ENCODE data around the gene TATDN3. TPM values are rescaled to one million over a fixed set of nuclear protein-coding genes. Genes with fewer than 3 reads are reported as not detected.

TATDN3 gene
- total RNA-seq, 1 experiment from 2014 or later = 13.8 TPM

DNA sequence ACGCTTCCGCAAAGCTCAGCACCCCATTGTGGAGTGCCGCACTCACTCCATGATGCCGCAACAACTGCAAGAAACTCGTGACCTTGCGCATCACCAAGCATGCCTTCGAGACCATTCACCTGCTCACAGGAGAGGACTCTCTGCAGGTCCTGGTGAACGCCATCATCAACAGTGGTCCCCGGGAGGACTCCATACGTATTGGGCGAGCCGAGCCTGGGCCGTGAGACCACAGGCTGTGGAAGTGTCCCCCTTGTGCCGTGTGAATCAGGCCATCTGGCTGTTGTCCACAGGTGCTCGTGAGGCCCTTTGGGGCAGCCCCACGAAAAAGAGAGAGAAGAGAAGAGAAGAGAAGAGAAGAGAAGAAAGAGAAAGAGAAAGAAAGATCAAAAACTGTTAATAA, 32.5 kb downstream of the TATDN3 start:
- H3K79me2 ChIP-seq (ENCODE audit: insufficient read depth, low read length) = no peaks in the 10 kb centered on the region
- peaks cover 17 to 26% (median 18%) of the 10 kb centered on the region in 3 experiments for H3K36me3 Mint-ChIP-seq (ENCODE audit: insufficient read depth in 1 of 3, low read depth in 3 of 3)
- no peaks in the 10 kb centered on the region for H3K79me1 ChIP-seq (ENCODE audit: insufficient read depth, low read depth, low read length, poor library complexity, severe bottlenecking)
- no peak overlapping the region for H2AK5ac ChIP-seq (ENCODE audit: insufficient read length, low read length)
- no peaks in the 10 kb centered on the region for H3K23me2 ChIP-seq (ENCODE audit: insufficient read length, low read depth, low read length, poor library complexity, severe bottlenecking)
- H2BK20ac ChIP-seq (ENCODE audit: low read depth, low read length, poor library complexity, severe bottlenecking) = no peak overlapping the region
- H3K23ac ChIP-seq (ENCODE audit: insufficient read length, low read depth, low read length) = no peak overlapping the region
- DNase-seq = no peak
- H2BK15ac ChIP-seq (ENCODE audit: low read depth, low read length) = no peak overlapping the region
- no peak overlapping the region for H3K27ac ChIP-seq (ENCODE audit: insufficient read length, low read depth, low read length)
- no peak overlapping the region for H3K56ac ChIP-seq (ENCODE audit: insufficient read length, low read depth, low read length)
- no peak overlapping the region for H3K18ac ChIP-seq (ENCODE audit: insufficient read length, low read depth, low read length)
- H3K27ac Mint-ChIP-seq = no peak overlapping the region
- no peak overlapping the region for H3K4ac ChIP-seq (ENCODE audit: low read depth, low read length)
- H4K8ac ChIP-seq (replicated peaks; ENCODE audit: insufficient read length, low read depth, low read length) = no peak overlapping the region
- no peaks in the 10 kb centered on the region; the same call in 1 of the 2 replicates for H3K4me1 ChIP-seq (ENCODE audit: insufficient read depth, low read length)
- H3K14ac ChIP-seq (ENCODE audit: insufficient read depth, low read length) = no peak overlapping the region
- peaks cover 20 to 30% of the 10 kb centered on the region in 2 experiments for H3K9me3 Mint-ChIP-seq
- H3K27me3 Mint-ChIP-seq (ENCODE audit: low read depth) = no peaks in the 10 kb centered on the region; the same call in none of the 2 replicates
- H3K9me3 ChIP-seq (ENCODE audit: control insufficient read depth, low read depth, low read length) = peaks cover 10% of the 10 kb centered on the region
- H3K4me3 Mint-ChIP-seq = no peak overlapping the region
- no peak overlapping the region for H2AFZ ChIP-seq (ENCODE audit: low read length)
- H4K20me1 ChIP-seq (ENCODE audit: control insufficient read depth, insufficient read depth, insufficient read length) = no peaks in the 10 kb centered on the region
- H2BK12ac ChIP-seq (ENCODE audit: insufficient read length, low read depth, low read length) = no peak overlapping the region
- H4K91ac ChIP-seq (ENCODE audit: insufficient read length, low read depth, low read length) = no peak overlapping the region
- H2BK5ac ChIP-seq (ENCODE audit: insufficient read length, low read length) = no peak overlapping the region
- no peaks in the 10 kb centered on the region for H3K27me3 ChIP-seq (ENCODE audit: insufficient read depth, low read length)
- H2BK120ac ChIP-seq (ENCODE audit: low read depth, low read length, poor library complexity, severe bottlenecking) = no peak overlapping the region
- H3K4me1 Mint-ChIP-seq = peaks cover 6 to 9% of the 10 kb centered on the region in 2 experiments
- no peak overlapping the region for H3K9ac ChIP-seq (ENCODE audit: extremely low read depth, insufficient read length, low read length)
- no CpG with 5 or more reads among the region's 16 CpGs for WGBS (ENCODE audit: extremely low coverage, insufficient read length, low lambda C conversion rate)
- H3K4me2 ChIP-seq (ENCODE audit: insufficient read depth, insufficient read length, low read length) = no peak overlapping the region
- TF ChIP-seq, protein P1, sequence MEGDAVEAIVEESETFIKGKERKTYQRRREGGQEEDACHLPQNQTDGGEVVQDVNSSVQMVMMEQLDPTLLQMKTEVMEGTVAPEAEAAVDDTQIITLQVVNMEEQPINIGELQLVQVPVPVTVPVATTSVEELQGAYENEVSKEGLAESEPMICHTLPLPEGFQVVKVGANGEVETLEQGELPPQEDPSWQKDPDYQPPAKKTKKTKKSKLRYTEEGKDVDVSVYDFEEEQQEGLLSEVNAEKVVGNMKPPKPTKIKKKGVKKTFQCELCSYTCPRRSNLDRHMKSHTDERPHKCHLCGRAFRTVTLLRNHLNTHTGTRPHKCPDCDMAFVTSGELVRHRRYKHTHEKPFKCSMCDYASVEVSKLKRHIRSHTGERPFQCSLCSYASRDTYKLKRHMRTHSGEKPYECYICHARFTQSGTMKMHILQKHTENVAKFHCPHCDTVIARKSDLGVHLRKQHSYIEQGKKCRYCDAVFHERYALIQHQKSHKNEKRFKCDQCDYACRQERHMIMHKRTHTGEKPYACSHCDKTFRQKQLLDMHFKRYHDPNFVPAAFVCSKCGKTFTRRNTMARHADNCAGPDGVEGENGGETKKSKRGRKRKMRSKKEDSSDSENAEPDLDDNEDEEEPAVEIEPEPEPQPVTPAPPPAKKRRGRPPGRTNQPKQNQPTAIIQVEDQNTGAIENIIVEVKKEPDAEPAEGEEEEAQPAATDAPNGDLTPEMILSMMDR (conservative IDR thresholded peaks at IDR 0.05) = no peak
- H4K5ac ChIP-seq (ENCODE audit: insufficient read length, low read depth, low read length) = no peak overlapping the region
- no peak overlapping the region for H3T11ph ChIP-seq (ENCODE audit: low read length)
